Mesodermal cell (in vitro differentiated cells): Measurements from ENCODE around the gene SDF2L1.
"Not testable (repeated sequence)": the region's sequence is repeated elsewhere in the genome, so short reads cannot be mapped to it uniquely, and the experiment has no call there.

Source experiments
- H3K27ac ChIP-seq: 2 replicates; pipeline ENCODE4 v1.7.0; 2013; ENCODE audit warnings: mild to moderate bottlenecking, low read depth, low read length, moderate library complexity; ENCODE audit not compliant: severe bottlenecking
- H3K36me3 ChIP-seq: 2 replicates; pipeline ENCODE4 v1.7.1; 2013; ENCODE audit warnings: mild to moderate bottlenecking, low read length, moderate library complexity; ENCODE audit not compliant: control insufficient read depth, insufficient read depth
- H3K4me1 ChIP-seq: one replicate; pipeline ENCODE4 v1.7.1; 2013; ENCODE audit warnings: mild to moderate bottlenecking, low read length; ENCODE audit not compliant: insufficient read depth, control insufficient read depth, poor library complexity, severe bottlenecking
- H3K4me3 ChIP-seq: 2 replicates; pipeline ENCODE4 v1.7.0; 2013; ENCODE audit warnings: low read length, control low read depth, mild to moderate bottlenecking; ENCODE audit not compliant: insufficient read depth, poor library complexity, severe bottlenecking; ENCODE audit errors: extremely low read depth
- H3K9me3 ChIP-seq: 2 replicates; pipeline ENCODE4 v1.7.1; 2013; ENCODE audit warnings: mild to moderate bottlenecking, low read length, moderate library complexity; ENCODE audit not compliant: control insufficient read depth
- WGBS, 2 experiments: methylation state at CpG; one replicate each; pipeline ENCODE4 v1.1.5; 2013; ENCODE audit warnings: missing lambda C conversion rate in 2 of 2; ENCODE audit not compliant: insufficient coverage in 2 of 2; 5-methylcytosine and 5-hydroxymethylcytosine counted together

SDF2L1 gene

GRCh38 chr22:21691816-21692215 lies 49.7 kb downstream of the SDF2L1 start:
- no peak overlapping the region for H3K4me3 ChIP-seq
- H3K4me1 ChIP-seq, result no peaks in the 10 kb centered on the region
- H3K27ac ChIP-seq, result no peak overlapping the region
- 88 to 93% methylated on average over 6 to 12 of the region's 16 CpGs for WGBS, 2 experiments
- no peaks in the 10 kb centered on the region for H3K9me3 ChIP-seq
- H3K36me3 ChIP-seq, result peaks cover 65% of the 10 kb centered on the region

DNA sequence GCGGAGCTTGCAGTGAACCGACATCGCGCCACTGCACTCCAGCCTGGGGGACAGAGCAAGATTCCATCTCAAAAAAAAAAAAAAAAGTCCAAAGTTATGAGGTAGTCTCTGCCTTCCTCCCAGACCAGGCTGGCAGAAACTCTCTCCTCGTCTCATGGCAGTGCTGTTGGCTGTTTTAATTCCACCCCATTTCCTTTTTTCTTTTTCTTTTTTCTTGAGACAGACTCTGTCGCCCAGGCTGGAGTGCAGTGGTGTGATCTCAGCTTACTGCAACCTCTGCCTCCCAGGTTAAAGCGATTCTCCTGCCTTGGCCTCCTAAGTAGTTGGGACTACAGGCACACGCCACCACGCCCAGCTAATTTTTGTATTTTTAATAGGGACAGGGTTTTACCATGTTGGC lies 50.8 kb downstream of the SDF2L1 start:
- H3K4me3 ChIP-seq, H3K27ac ChIP-seq, H3K9me3 ChIP-seq, H3K4me1 ChIP-seq: not testable (repeated sequence)
- peaks cover 70% of the 10 kb centered on the region for H3K36me3 ChIP-seq
- WGBS, 2 experiments, result 87 to 90% methylated on average over 5 to 9 of the region's 9 CpGs

- Histone ChIP-seq H3K4me1 (no peaks in the 10 kb centered on the region), H3K9me3 (no peaks in the 10 kb centered on the region), H3K36me3 (peaks cover 69% of the 10 kb centered on the region), H3K4me3 (no peak overlapping the region), H3K27ac (no peak overlapping the region)
- WGBS, 2 experiments, result 95 to 98% methylated on average over 10 to 12 of the region's 14 CpGs
Observed at GRCh38 chr22:21693333-21693998, 51.4 kb downstream of the SDF2L1 start.
